Esophagus muscularis mucosa (tissue), 4 donors: ENCODE measurements around the gene LHFPL5. TPM values are rescaled to one million over a fixed set of nuclear protein-coding genes. Genes with fewer than 3 reads are reported as not detected.

Experiments used
- DNase-seq: peaks from one replicate; pipeline ENCODE4 v3.0.0-alpha.2; 2017; ENCODE audit errors: extremely low spot score
- H3K27ac ChIP-seq, 4 donors: fragments of 200-600 bp; sonication (generic); replicated peaks in 1 of 4; 1 replicate in 3 of 4; 2 replicates in 1 of 4; pipeline ENCODE4 v1.5.1; 2016 to 2019; ENCODE audit warnings: mild to moderate bottlenecking in 1 of 4
- H3K27me3 ChIP-seq, 4 donors: fragments of 200-600 bp; sonication (generic); one replicate each; pipeline versions ENCODE4 v1.5.1 to v1.6.0; 2016 to 2019
- H3K36me3 ChIP-seq, 4 donors: fragments of 200-600 bp; sonication (generic); one replicate each; pipeline ENCODE4 v1.5.1; 2016 to 2019
- H3K4me1 ChIP-seq, 4 donors: fragments of 200-600 bp; sonication (generic); one replicate each; pipeline ENCODE4 v1.5.1; 2016 to 2019
- H3K4me3 ChIP-seq, 4 donors: fragments of 200-600 bp; sonication (generic); 1 replicate in 2 of 4; 2 replicates in 2 of 4; pipeline ENCODE4 v1.5.1; 2016 to 2019; ENCODE audit warnings: mild to moderate bottlenecking in 4 of 4, moderate library complexity in 1 of 4
- H3K9me3 ChIP-seq, 4 donors: fragments of 200-600 bp; sonication (generic); 1 replicate in 3 of 4; 2 replicates in 1 of 4; pipeline ENCODE4 v1.5.1; 2016 to 2019
- CTCF ChIP-seq, 3 experiments: fragments of 200-600 bp in 2 of 3; fragments of 450-650 bp in 1 of 3; sonication (generic) in 2 of 3; IDR thresholded peaks; one replicate each; pipeline ENCODE4 v1.5.1; 2017 to 2019; ENCODE audit warnings: antibody characterized with exemption in 3 of 3, mild to moderate bottlenecking in 2 of 3, moderate library complexity in 1 of 3
- EP300 ChIP-seq: sonication (generic); formaldehyde crosslinking; IDR thresholded peaks from one replicate; pipeline ENCODE4 v1.6.1; 2017; ENCODE audit warnings: antibody characterized with exemption
- POLR2A ChIP-seq: fragments of 450-650 bp; IDR thresholded peaks from one replicate; pipeline ENCODE4 v1.6.1; 2017; ENCODE audit warnings: antibody characterized with exemption, moderate library complexity, mild to moderate bottlenecking, low read depth
- POLR2AphosphoS5 ChIP-seq, 2 donors: sonication (generic); formaldehyde crosslinking; IDR thresholded peaks; one replicate each; pipeline ENCODE4 v1.6.1; 2017; ENCODE audit warnings: antibody characterized with exemption in 2 of 2
- WGBS: methylation state at CpG from one replicate; pipeline ENCODE4 v1.1.5; 2018; 5-methylcytosine and 5-hydroxymethylcytosine counted together
- intact Hi-C: fragments of 100-400 bp; cut with DNase I; formaldehyde crosslinking; loops from one replicate; pipeline ENCODE4 v1.15.1; 2023
- total RNA-seq, 4 donors: library from RNA; depleted of rRNA; stranded (reverse); fragments of >200 nt; gene quantifications; one replicate each; pipeline versions ENCODE4 v1.1.0 to v1.2.1, GENCODE V29; 2016

Gene LHFPL5
- total RNA-seq, 4 donors from 2014 or later: not detected

- Histone ChIP-seq H3K27ac (no peak within 1 kb of the TSS), H3K4me1 (peaks cover 7 to 10% (median 10%) of the 10 kb centered on the region in 4 donors), H3K27me3 (peaks cover 8 to 69% (median 13%) of the 10 kb centered on the region in 4 donors), H3K9me3 (no peaks in the 10 kb centered on the region), H3K36me3 (no peaks in the 10 kb centered on the region), H3K4me3 (peak within 1 kb of the TSS; percentile 43 to 56 (median 48))
- no peak for DNase-seq
- WGBS: 3% methylated on average over 40 of the region's 56 CpGs
- intact Hi-C loops: no loop called here
- TF ChIP-seq POLR2A (no peak), CTCF (IDR thresholded peaks at IDR 0.05) (no peak), EP300 (no peak), POLR2AphosphoS5 (IDR thresholded peaks at IDR 0.05) (no peak)
These were observed 28.6 kb upstream of the LHFPL5 start, which contains the start of gene CLPSL2 for GRCh38 chr6:35776364-35777215. Gene CLPSL2 (plus strand): TSS chr6:35776598. CDS start chr6:35776619, 21 bp downstream.

- no peak overlapping the region for H3K27ac ChIP-seq
- H3K36me3 ChIP-seq: no peaks in the 10 kb centered on the region
- WGBS: 93% methylated on average over 4 of the region's 10 CpGs
- H3K27me3 ChIP-seq: peaks cover 8 to 70% (median 13%) of the 10 kb centered on the region in 4 donors
- H3K4me1 ChIP-seq: peaks cover 7 to 10% (median 10%) of the 10 kb centered on the region in 4 donors
- no peak for DNase-seq
- intact Hi-C loops: no loop called here
- no peaks in the 10 kb centered on the region for H3K9me3 ChIP-seq
- TF ChIP-seq POLR2A (no peak), EP300 (no peak), CTCF (IDR thresholded peaks at IDR 0.05) (no peak)
- H3K4me3 ChIP-seq: no peak overlapping the region
These were observed 27.6 kb upstream of the LHFPL5 start for GRCh38 chr6:35777356-35778102.

GRCh38 chr6:35778437-35778836 is 26.7 kb upstream of the LHFPL5 start:
- Histone ChIP-seq H3K9me3 (no peaks in the 10 kb centered on the region), H3K36me3 (no peaks in the 10 kb centered on the region), H3K27ac (no peak overlapping the region), H3K27me3 (peaks cover 8 to 78% (median 13%) of the 10 kb centered on the region in 4 donors), H3K4me3 (no peak overlapping the region), H3K4me1 (peaks cover 7 to 10% (median 10%) of the 10 kb centered on the region in 4 donors)
- no peak for DNase-seq
- TF ChIP-seq CTCF (IDR thresholded peaks at IDR 0.05): no peak
- TF ChIP-seq EP300: no peak
- no peak for TF ChIP-seq POLR2A
- no peak for TF ChIP-seq POLR2AphosphoS5 (IDR thresholded peaks at IDR 0.05)
- intact Hi-C loops: no loop called here
- WGBS: 86% methylated on average over 2 of the region's 2 CpGs

GRCh38 chr6:35780719-35781118 is 24.4 kb upstream of the LHFPL5 start, which contains the start of gene CLPSL1:
Gene CLPSL1 (plus strand): TSS chr6:35781019. CDS start chr6:35781111, 92 bp downstream.
- H3K4me3 ChIP-seq: no peak within 1 kb of the TSS
- peaks cover 7 to 75% (median 12%) of the 10 kb centered on the region in 4 donors for H3K27me3 ChIP-seq
- 85% methylated on average over 7 of the region's 7 CpGs for WGBS
- DNase-seq: no peak
- TF ChIP-seq EP300 (no peak), CTCF (IDR thresholded peaks at IDR 0.05) (no peak), POLR2AphosphoS5 (IDR thresholded peaks at IDR 0.05) (no peak), POLR2A (no peak)
- no peak within 1 kb of the TSS for H3K27ac ChIP-seq
- H3K36me3 ChIP-seq: no peaks in the 10 kb centered on the region
- no peaks in the 10 kb centered on the region for H3K9me3 ChIP-seq
- intact Hi-C loops: no loop called here
- peaks cover 7 to 10% (median 10%) of the 10 kb centered on the region in 4 donors for H3K4me1 ChIP-seq
